Smooth muscle cell (in vitro differentiated cells): ENCODE data around the gene NTN5. TPM values are rescaled to one million over a fixed set of nuclear protein-coding genes. Genes with fewer than 3 reads are reported as not detected.
A peak's percentile ranks its signal among the peaks of the same experiment; 100 is the strongest.

Experiments used
- DNase-seq: peaks from one replicate; lab custom pipeline; 2025; ENCODE audit not compliant: unreplicated experiment; lab: John Stamatoyannopoulos, UW
- H2AFZ ChIP-seq: fragments of 200-600 bp; sonication (generic); 2 replicates; pipeline ENCODE4 v1.6.0; 2016; ENCODE audit warnings: antibody characterized with exemption, low read depth, mild to moderate bottlenecking
- H3F3A ChIP-seq: fragments of 200-600 bp; sonication (generic); 2 replicates; pipeline ENCODE4 v1.6.0; 2017; ENCODE audit warnings: antibody characterized with exemption, low read depth
- H3K27ac ChIP-seq: fragments of 200-600 bp; sonication (generic); 2 replicates; pipeline ENCODE4 v1.5.1; 2016; ENCODE audit warnings: low read depth, mild to moderate bottlenecking
- H3K27me3 ChIP-seq: fragments of 200-600 bp; sonication (generic); 2 replicates; pipeline ENCODE4 v1.6.1; 2016; ENCODE audit warnings: low read depth, mild to moderate bottlenecking
- H3K36me3 ChIP-seq: fragments of 200-600 bp; sonication (generic); 2 replicates; pipeline ENCODE4 v1.5.1; 2016; ENCODE audit warnings: low read depth
- H3K4me1 ChIP-seq: fragments of 200-600 bp; sonication (generic); 2 replicates; pipeline ENCODE4 v1.5.1; 2016; ENCODE audit warnings: low read depth
- H3K4me2 ChIP-seq: fragments of 200-600 bp; sonication (generic); 2 replicates; pipeline ENCODE4 v1.6.0; 2016; ENCODE audit warnings: mild to moderate bottlenecking
- H3K4me3 ChIP-seq: fragments of 200-600 bp; sonication (generic); 2 replicates; pipeline ENCODE4 v1.5.1; 2016; ENCODE audit warnings: mild to moderate bottlenecking
- H3K79me2 ChIP-seq: fragments of 200-600 bp; sonication (generic); 2 replicates; pipeline ENCODE4 v1.6.0; 2016; ENCODE audit warnings: low read depth, mild to moderate bottlenecking
- H3K9ac ChIP-seq: fragments of 200-600 bp; sonication (generic); 2 replicates; pipeline ENCODE4 v1.6.0; 2016; ENCODE audit warnings: low read depth
- H3K9me3 ChIP-seq: fragments of 200-600 bp; sonication (generic); replicated peaks from 2 replicates; pipeline ENCODE4 v1.5.1; 2016; ENCODE audit warnings: low read depth
- H4K20me1 ChIP-seq: fragments of 200-600 bp; sonication (generic); 2 replicates; pipeline ENCODE4 v1.6.0; 2016; ENCODE audit warnings: low read depth
- CTCF ChIP-seq: fragments of 200-600 bp; sonication (generic); IDR thresholded peaks from 2 replicates; pipeline ENCODE4 v1.5.1; 2017; ENCODE audit warnings: borderline replicate concordance, mild to moderate bottlenecking, antibody characterized with exemption; ENCODE audit not compliant: insufficient read depth, poor library complexity, severe bottlenecking
- WGBS: methylation state at CpG from one replicate; pipeline ENCODE4 v1.1.7; 2016; ENCODE audit warnings: low lambda C conversion rate; 5-methylcytosine and 5-hydroxymethylcytosine counted together
- polyA plus RNA-seq: library from polyadenylated mRNA; unstranded; fragments of >200 nt; fragmentation: Nextera tagmentation; extraction: Ambion mirVana; gene quantifications from 2 replicates; pipeline ENCODE4 v1.2.1, GENCODE V29; 2016
- total RNA-seq: library from RNA; depleted of rRNA; stranded (reverse); fragments of >200 nt; gene quantifications from 2 replicates; pipeline ENCODE4 v1.2.3, GENCODE V29; 2014

Gene NTN5
- total and polyA plus RNA-seq, 2 experiments from 2014 or later = 0.22 TPM; not detected in 1

- H3K9me3 ChIP-seq = no peaks in the 10 kb centered on the region
- H3F3A ChIP-seq = no peaks in the 10 kb centered on the region
- H2AFZ ChIP-seq = peak overlapping the region; percentile 40
- peaks cover 18% of the 10 kb centered on the region for H3K4me1 ChIP-seq
- H3K9ac ChIP-seq = peak overlapping the region; percentile 68
- TF ChIP-seq CTCF = no peak
- WGBS = 27% methylated on average over 8 of the region's 8 CpGs
- no peaks in the 10 kb centered on the region for H3K27me3 ChIP-seq
- no peak for DNase-seq
- peaks cover 1% of the 10 kb centered on the region for H4K20me1 ChIP-seq
- H3K4me2 ChIP-seq = peak overlapping the region; percentile 82
- H3K4me3 ChIP-seq = peak overlapping the region; percentile 65
- peak overlapping the region; percentile 79 for H3K27ac ChIP-seq
- H3K36me3 ChIP-seq = no peaks in the 10 kb centered on the region
- peaks cover 3% of the 10 kb centered on the region for H3K79me2 ChIP-seq
These were observed 49.2 kb downstream of the NTN5 start for GRCh38 chr19:48623556-48624066.

GRCh38 chr19:48619692-48620585 lies 52.9 kb downstream of the NTN5 start:
- peak overlapping the region; percentile 78 for H3K9ac ChIP-seq
- H3K4me1 ChIP-seq = peaks cover 31% of the 10 kb centered on the region
- peaks cover 38% of the 10 kb centered on the region for H4K20me1 ChIP-seq
- peak overlapping the region; percentile 78 for H2AFZ ChIP-seq
- H3K4me2 ChIP-seq = peak overlapping the region; percentile 85
- no peaks in the 10 kb centered on the region for H3K27me3 ChIP-seq
- peak overlapping the region; percentile 93 for H3K4me3 ChIP-seq
- no peak for DNase-seq
- no peaks in the 10 kb centered on the region for H3K9me3 ChIP-seq
- H3K27ac ChIP-seq = peak overlapping the region; percentile 79
- H3F3A ChIP-seq = peaks cover 21% of the 10 kb centered on the region
- no peak for TF ChIP-seq CTCF
- peaks cover 27% of the 10 kb centered on the region for H3K79me2 ChIP-seq
- peaks cover 3% of the 10 kb centered on the region for H3K36me3 ChIP-seq
- WGBS = 42% methylated on average over 6 of the region's 6 CpGs

GRCh38 chr19:48618916-48619691 lies 53.7 kb downstream of the NTN5 start, which contains the start of the genes RPL18 and SPHK2:
TSS of gene RPL18 (minus strand) at chr19:48619178. CDS start at chr19:48619143, 35 bp downstream.
TSS of gene SPHK2 (plus strand) at chr19:48619506. CDS start at chr19:48620515, 1,009 bp downstream.
- TF ChIP-seq CTCF = no peak
- peaks cover 41% of the 10 kb centered on the region for H4K20me1 ChIP-seq
- H3K27ac ChIP-seq = peak within 1 kb of the TSS; percentile 79
- H3K36me3 ChIP-seq = peaks cover 3% of the 10 kb centered on the region
- H3F3A ChIP-seq = peaks cover 21% of the 10 kb centered on the region
- peak within 1 kb of the TSS; percentile 91 for H3K4me2 ChIP-seq
- peak; percentile 92 for DNase-seq
- H3K4me1 ChIP-seq = peaks cover 28% of the 10 kb centered on the region
- peaks cover 27% of the 10 kb centered on the region for H3K79me2 ChIP-seq
- peak within 1 kb of the TSS; percentile 97 for H3K9ac ChIP-seq
- no peaks in the 10 kb centered on the region for H3K27me3 ChIP-seq
- H3K4me3 ChIP-seq = peak within 1 kb of the TSS; percentile 93
- WGBS = 1% methylated on average over 62 of the region's 69 CpGs
- no peaks in the 10 kb centered on the region for H3K9me3 ChIP-seq
- peak within 1 kb of the TSS; percentile 78 for H2AFZ ChIP-seq
